Ishikawa (cell line): ENCODE results near the gene ZNF177.

Experiments
- CEBPB ChIP-seq: IDR thresholded peaks from 2 replicates; pipeline ENCODE4 v1.6.1; 2012
- MAX ChIP-seq: IDR thresholded peaks from 2 replicates; pipeline ENCODE4 v1.6.1; 2012
- RAD21 ChIP-seq: IDR thresholded peaks from 2 replicates; pipeline ENCODE4 v1.6.1; 2012; ENCODE audit warnings: low read depth
- REST ChIP-seq: IDR thresholded peaks from 2 replicates; pipeline ENCODE4 v1.6.1; 2012; ENCODE audit warnings: low read depth, mild to moderate bottlenecking
- TCF12 ChIP-seq: IDR thresholded peaks from 2 replicates; pipeline ENCODE4 v1.6.1; 2012; ENCODE audit warnings: low read depth
- YY1 ChIP-seq: IDR thresholded peaks from 2 replicates; pipeline ENCODE4 v1.6.1; 2012; ENCODE audit warnings: low read depth

GRCh38 chr19:9329999-9330398 is 32.8 kb upstream of the ZNF177 start:
- TF ChIP-seq YY1 (no peak), MAX (no peak), REST (no peak), CEBPB (no peak), TCF12 (no peak), RAD21 (no peak)
